ENCODE data around the gene MED14.

- TF ChIP-seq, protein P1, sequence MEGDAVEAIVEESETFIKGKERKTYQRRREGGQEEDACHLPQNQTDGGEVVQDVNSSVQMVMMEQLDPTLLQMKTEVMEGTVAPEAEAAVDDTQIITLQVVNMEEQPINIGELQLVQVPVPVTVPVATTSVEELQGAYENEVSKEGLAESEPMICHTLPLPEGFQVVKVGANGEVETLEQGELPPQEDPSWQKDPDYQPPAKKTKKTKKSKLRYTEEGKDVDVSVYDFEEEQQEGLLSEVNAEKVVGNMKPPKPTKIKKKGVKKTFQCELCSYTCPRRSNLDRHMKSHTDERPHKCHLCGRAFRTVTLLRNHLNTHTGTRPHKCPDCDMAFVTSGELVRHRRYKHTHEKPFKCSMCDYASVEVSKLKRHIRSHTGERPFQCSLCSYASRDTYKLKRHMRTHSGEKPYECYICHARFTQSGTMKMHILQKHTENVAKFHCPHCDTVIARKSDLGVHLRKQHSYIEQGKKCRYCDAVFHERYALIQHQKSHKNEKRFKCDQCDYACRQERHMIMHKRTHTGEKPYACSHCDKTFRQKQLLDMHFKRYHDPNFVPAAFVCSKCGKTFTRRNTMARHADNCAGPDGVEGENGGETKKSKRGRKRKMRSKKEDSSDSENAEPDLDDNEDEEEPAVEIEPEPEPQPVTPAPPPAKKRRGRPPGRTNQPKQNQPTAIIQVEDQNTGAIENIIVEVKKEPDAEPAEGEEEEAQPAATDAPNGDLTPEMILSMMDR (IDR thresholded peaks at IDR 0.05): no peak
- TF ChIP-seq POLR2A (IDR thresholded peaks at IDR 0.05): no peak
These were observed 14.5 kb upstream of the MED14 start for GRCh38 chrX:40749681-40750494.

All from testis (tissue), 2 donors.